Measurements from ENCODE around the gene PLGRKT. TPM values are rescaled to one million over a fixed set of nuclear protein-coding genes. Genes with fewer than 3 reads are reported as not detected.

The PLGRKT gene
- total and polyA plus RNA-seq, 4 donors: 4.1 to 11.3 (median 7.2) TPM

GRCh38 chr9:5421163-5421562 lies 16.6 kb downstream of the PLGRKT start:
- Histone ChIP-seq H3K36me3 (ENCODE audit: control insufficient read depth in 4 of 4, insufficient read depth in 3 of 4, low read depth in 1 of 4, low read length in 3 of 4) (peaks cover 0 to 2% (median 0%) of the 10 kb centered on the region in 4 donors), H3K27ac (ENCODE audit: low read depth in 1 of 2, low read length in 2 of 2) (no peak overlapping the region), H3K9me3 (ENCODE audit: control insufficient read depth in 4 of 4, low read length in 3 of 4) (no peaks in the 10 kb centered on the region), H3K4me1 (ENCODE audit: control insufficient read depth in 4 of 4, insufficient read depth in 4 of 4, low read length in 3 of 4) (no peaks in the 10 kb centered on the region), H3K9ac (ENCODE audit: low read depth in 1 of 2, low read length in 2 of 2) (no peak overlapping the region), H3K4me3 (ENCODE audit: low read depth in 1 of 3, low read length in 3 of 3) (no peak overlapping the region), H3K27me3 (ENCODE audit: control insufficient read depth in 4 of 4, insufficient read depth in 4 of 4, low read length in 3 of 4) (no peaks in the 10 kb centered on the region)
- no peak for DNase-seq (ENCODE audit: low spot score)
- TF ChIP-seq RXRA (IDR thresholded peaks at IDR 0.05) (no peak), NR2F2 (IDR thresholded peaks at IDR 0.05) (no peak), EGR1 (IDR thresholded peaks at IDR 0.05; ENCODE audit: low read depth in 2 of 2) (no peak), GABPA (IDR thresholded peaks at IDR 0.05 in 1 of 2, conservative IDR thresholded peaks at IDR 0.05 in 1 of 2) (no peak), SP1 (IDR thresholded peaks at IDR 0.05) (no peak), JUND (IDR thresholded peaks at IDR 0.05) (no peak), RAD21 (IDR thresholded peaks at IDR 0.05) (no peak), ZBTB33 (IDR thresholded peaks at IDR 0.05) (no peak), FOXA1 (IDR thresholded peaks at IDR 0.05) (no peak), YY1 (IDR thresholded peaks at IDR 0.05) (no peak), MAX (IDR thresholded peaks at IDR 0.05) (no peak), CTCF (IDR thresholded peaks at IDR 0.05; ENCODE audit: low read depth, low read length, missing input control) (no peak), REST (IDR thresholded peaks at IDR 0.05) (no peak), TAF1 (conservative IDR thresholded peaks at IDR 0.05) (no peak), FOXA2 (IDR thresholded peaks at IDR 0.05) (no peak), HNF4A (conservative IDR thresholded peaks at IDR 0.05) (no peak), ATF3 (IDR thresholded peaks at IDR 0.05) (no peak), HNF4G (IDR thresholded peaks at IDR 0.05) (no peak)
- WGBS: 83% methylated on average over 2 of the region's 2 CpGs
